ENCODE measurements around the gene GMDS.

Gene GMDS

GRCh38 chr6:1739680-1740079 lies 505.7 kb downstream of the GMDS start:
- no peaks in the 10 kb centered on the region for H3K27me3 ChIP-seq (ENCODE audit: control insufficient read depth, insufficient read depth, low read length)
- H3K4me3 ChIP-seq (ENCODE audit: low read depth, low read length), result no peak overlapping the region
- no peaks in the 10 kb centered on the region for H3K79me2 ChIP-seq
- no peak overlapping the region for H3K27ac ChIP-seq
- TF ChIP-seq CTCF (IDR thresholded peaks at IDR 0.05), result no peak
- no peak overlapping the region for H3K4me2 ChIP-seq (ENCODE audit: low read length)
- H3K9me3 ChIP-seq (ENCODE audit: control insufficient read depth, low read length), result no peaks in the 10 kb centered on the region
- H3K9ac ChIP-seq, result no peak overlapping the region
- no peak overlapping the region for H2AFZ ChIP-seq
- no peaks in the 10 kb centered on the region for H3K4me1 ChIP-seq
- no peaks in the 10 kb centered on the region for H3K36me3 ChIP-seq (ENCODE audit: control insufficient read depth, insufficient read depth, low read length)

GRCh38 chr6:1739220-1739619 lies 506.2 kb downstream of the GMDS start:
- Histone ChIP-seq H3K36me3 (ENCODE audit: control insufficient read depth, insufficient read depth, low read length) (no peaks in the 10 kb centered on the region), H3K4me2 (ENCODE audit: low read length) (no peak overlapping the region), H3K79me2 (no peaks in the 10 kb centered on the region), H3K27ac (no peak overlapping the region), H3K4me3 (ENCODE audit: low read depth, low read length) (no peak overlapping the region), H2AFZ (no peak overlapping the region), H3K9ac (no peak overlapping the region), H3K4me1 (no peaks in the 10 kb centered on the region), H3K27me3 (ENCODE audit: control insufficient read depth, insufficient read depth, low read length) (no peaks in the 10 kb centered on the region), H3K9me3 (ENCODE audit: control insufficient read depth, low read length) (no peaks in the 10 kb centered on the region)
- TF ChIP-seq CTCF (IDR thresholded peaks at IDR 0.05), result no peak

GRCh38 chr6:1738558-1739081 lies 506.8 kb downstream of the GMDS start:
- Histone ChIP-seq H3K4me2 (ENCODE audit: low read length) (no peak overlapping the region), H2AFZ (no peak overlapping the region), H3K36me3 (ENCODE audit: control insufficient read depth, insufficient read depth, low read length) (no peaks in the 10 kb centered on the region), H3K4me1 (no peaks in the 10 kb centered on the region), H3K9ac (no peak overlapping the region), H3K27me3 (ENCODE audit: control insufficient read depth, insufficient read depth, low read length) (no peaks in the 10 kb centered on the region), H3K27ac (no peak overlapping the region), H3K4me3 (ENCODE audit: low read depth, low read length) (no peak overlapping the region), H3K79me2 (no peaks in the 10 kb centered on the region), H3K9me3 (ENCODE audit: control insufficient read depth, low read length) (no peaks in the 10 kb centered on the region)
- TF ChIP-seq CTCF (IDR thresholded peaks at IDR 0.05), result no peak

GRCh38 chr6:1737463-1738311 lies 507.7 kb downstream of the GMDS start:
- Histone ChIP-seq H3K9ac (no peak overlapping the region), H3K4me2 (ENCODE audit: low read length) (no peak overlapping the region), H3K4me3 (ENCODE audit: low read depth, low read length) (no peak overlapping the region), H3K4me1 (no peaks in the 10 kb centered on the region), H3K27me3 (ENCODE audit: control insufficient read depth, insufficient read depth, low read length) (no peaks in the 10 kb centered on the region), H3K27ac (no peak overlapping the region), H2AFZ (no peak overlapping the region), H3K36me3 (ENCODE audit: control insufficient read depth, insufficient read depth, low read length) (no peaks in the 10 kb centered on the region), H3K79me2 (no peaks in the 10 kb centered on the region), H3K9me3 (ENCODE audit: control insufficient read depth, low read length) (no peaks in the 10 kb centered on the region)
- no peak for TF ChIP-seq CTCF (IDR thresholded peaks at IDR 0.05)
